ENCODE results near the gene TMSB4X. TPM values are rescaled to one million over a fixed set of nuclear protein-coding genes. Genes with fewer than 3 reads are reported as not detected.

The TMSB4X gene
- total and polyA plus RNA-seq, 2 experiments from 2014 or later = 3,286 to 9,298 TPM

DNA sequence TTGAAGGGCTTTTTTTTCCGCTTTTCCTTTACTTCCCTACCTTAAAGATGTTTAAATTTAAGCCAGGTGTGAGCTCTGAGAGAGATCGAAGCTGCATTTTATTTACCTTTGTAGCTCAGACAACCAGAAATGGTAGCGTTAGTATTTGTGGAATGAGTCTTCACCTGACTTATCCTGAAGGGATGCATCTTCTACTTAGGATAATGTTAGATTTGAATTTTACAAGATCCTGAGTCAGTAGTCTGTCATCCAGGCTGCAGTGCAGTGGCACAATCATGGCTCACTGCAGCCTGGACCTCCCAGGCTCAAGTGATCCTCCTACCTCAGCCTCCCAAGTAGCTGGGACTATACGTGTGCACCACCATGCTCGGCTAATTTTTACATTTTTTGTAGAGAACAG is 26.2 kb downstream of the TMSB4X start:
- no peaks in the 10 kb centered on the region for H4K20me1 ChIP-seq (ENCODE audit: insufficient read depth)
- in situ Hi-C loops (cut with MboI) = no loop called here

DNA sequence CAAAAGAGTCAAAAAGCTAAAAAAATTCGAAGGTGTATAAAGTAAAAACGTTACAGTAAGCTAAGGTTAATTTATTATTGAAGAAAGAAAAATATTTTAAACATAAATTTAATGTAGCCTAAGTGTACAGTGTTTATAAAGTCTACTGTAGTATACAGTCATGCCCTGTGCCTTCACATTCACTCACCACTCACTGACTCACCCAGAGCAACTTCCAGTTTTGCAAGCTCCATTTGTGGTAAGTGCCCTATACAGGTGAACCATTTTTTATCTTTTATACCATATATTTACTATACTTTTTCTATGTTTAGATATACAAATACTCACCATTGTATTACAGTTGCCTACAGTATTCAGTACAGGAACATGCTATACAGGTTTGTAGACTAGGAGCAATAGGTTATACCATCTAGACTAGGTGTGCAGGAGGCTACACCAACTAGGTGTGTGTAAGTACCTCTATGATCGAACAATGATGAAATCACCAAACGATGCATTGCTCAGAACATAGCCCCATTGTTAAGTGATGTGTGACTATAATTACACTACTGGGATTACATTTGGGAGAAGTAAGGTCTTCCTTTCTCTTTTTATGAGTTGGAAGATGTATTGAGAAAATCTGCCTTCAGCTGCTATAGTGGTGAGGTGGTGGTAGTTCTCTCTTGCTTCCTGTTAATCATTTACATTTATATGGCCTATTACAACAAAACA is 27.2 kb downstream of the TMSB4X start:
- Histone ChIP-seq H3K9me3 (ENCODE audit: low read depth) (no peaks in the 10 kb centered on the region), H3K27ac (no peak overlapping the region), H3K4me1 (ENCODE audit: insufficient read depth) (peaks cover 14% of the 10 kb centered on the region), H3K36me3 (ENCODE audit: low read depth) (no peaks in the 10 kb centered on the region), H3F3A (ENCODE audit: insufficient read depth) (peaks cover 4% of the 10 kb centered on the region; the same call in 1 of the 2 replicates), H3K27me3 (replicated peaks; ENCODE audit: insufficient read depth) (no peaks in the 10 kb centered on the region), H3K79me2 (ENCODE audit: insufficient read depth) (no peaks in the 10 kb centered on the region), H3K4me3 (no peak overlapping the region), H4K20me1 (ENCODE audit: insufficient read depth) (no peaks in the 10 kb centered on the region), H2AFZ (no peak overlapping the region), H3K9me2 (ENCODE audit: insufficient read depth) (no peaks in the 10 kb centered on the region), H3K9ac (no peak overlapping the region), H3K4me2 (ENCODE audit: unreplicated experiment) (no peak overlapping the region)
- WGBS, 2 experiments (ENCODE audit: low coverage in 1 of 2, low lambda C conversion rate in 2 of 2, missing lambda C conversion rate in 2 of 2) = 78 to 80% methylated on average over 4 of the region's 4 CpGs
- DNase-seq = peak; percentile 32
- TF ChIP-seq EZH2phosphoT487 (IDR thresholded peaks at IDR 0.05; ENCODE audit: insufficient read depth, low read depth) (no peak), EZH2 (IDR thresholded peaks at IDR 0.05; ENCODE audit: insufficient read depth, poor library complexity, severe bottlenecking) (no peak)
- in situ Hi-C loops (cut with MboI) = no loop called here

More for the DNA sequence above, 26.2 kb downstream of the TMSB4X start:
- TF ChIP-seq EZH2 (IDR thresholded peaks at IDR 0.05; ENCODE audit: insufficient read depth, poor library complexity, severe bottlenecking) = no peak
- TF ChIP-seq EZH2phosphoT487 (IDR thresholded peaks at IDR 0.05; ENCODE audit: insufficient read depth, low read depth) = no peak
- H2AFZ ChIP-seq = no peak overlapping the region
- no peaks in the 10 kb centered on the region for H3F3A ChIP-seq (ENCODE audit: insufficient read depth)
- H3K27me3 ChIP-seq (replicated peaks; ENCODE audit: insufficient read depth) = no peaks in the 10 kb centered on the region
- WGBS, 2 experiments (ENCODE audit: low coverage in 1 of 2, low lambda C conversion rate in 2 of 2, missing lambda C conversion rate in 2 of 2) = 94 to 95% methylated on average over 5 of the region's 5 CpGs
- H3K4me1 ChIP-seq (ENCODE audit: insufficient read depth) = peaks cover 8% of the 10 kb centered on the region
- no peak overlapping the region for H3K9ac ChIP-seq
- no peak for DNase-seq
- H3K27ac ChIP-seq = no peak overlapping the region
- no peaks in the 10 kb centered on the region for H3K9me3 ChIP-seq (ENCODE audit: low read depth)
- no peak overlapping the region for H3K4me2 ChIP-seq (ENCODE audit: unreplicated experiment)
- H3K36me3 ChIP-seq (ENCODE audit: low read depth) = no peaks in the 10 kb centered on the region
- H3K79me2 ChIP-seq (ENCODE audit: insufficient read depth) = no peaks in the 10 kb centered on the region
- H3K9me2 ChIP-seq (ENCODE audit: insufficient read depth) = no peaks in the 10 kb centered on the region
- no peak overlapping the region for H3K4me3 ChIP-seq

- Histone ChIP-seq H3K4me1 (ENCODE audit: insufficient read depth) (peaks cover 28% of the 10 kb centered on the region), H3K9ac (peak overlapping the region; percentile 57), H3K9me3 (ENCODE audit: low read depth) (no peaks in the 10 kb centered on the region), H3K9me2 (ENCODE audit: insufficient read depth) (no peaks in the 10 kb centered on the region), H3K4me2 (ENCODE audit: unreplicated experiment) (peak overlapping the region; percentile 61), H3K79me2 (ENCODE audit: insufficient read depth) (no peaks in the 10 kb centered on the region), H3F3A (ENCODE audit: insufficient read depth) (peaks cover 17% of the 10 kb centered on the region), H3K4me3 (no peak overlapping the region), H2AFZ (peak overlapping the region; percentile 41; the same call in 1 of the 2 replicates), H3K36me3 (ENCODE audit: low read depth) (no peaks in the 10 kb centered on the region), H3K27me3 (replicated peaks; ENCODE audit: insufficient read depth) (no peaks in the 10 kb centered on the region), H4K20me1 (ENCODE audit: insufficient read depth) (no peaks in the 10 kb centered on the region), H3K27ac (peak overlapping the region; percentile 63)
- in situ Hi-C loops (cut with MboI) = no loop called here
- 31 to 39% methylated on average over 8 to 9 of the region's 9 CpGs for WGBS, 2 experiments (ENCODE audit: low coverage in 1 of 2, low lambda C conversion rate in 2 of 2, missing lambda C conversion rate in 2 of 2)
- DNase-seq = peak; percentile 70
- TF ChIP-seq EZH2phosphoT487 (IDR thresholded peaks at IDR 0.05; ENCODE audit: insufficient read depth, low read depth) (no peak), EZH2 (IDR thresholded peaks at IDR 0.05; ENCODE audit: insufficient read depth, poor library complexity, severe bottlenecking) (no peak)
Observed at GRCh38 chrX:13005661-13006473, 31.0 kb downstream of the TMSB4X start.

- H3K27ac ChIP-seq = no peak overlapping the region; the same call in 1 of the 2 replicates
- 54 to 57% methylated on average over 2 of the region's 2 CpGs for WGBS, 2 experiments (ENCODE audit: low coverage in 1 of 2, low lambda C conversion rate in 2 of 2, missing lambda C conversion rate in 2 of 2)
Observed at GRCh38 chrX:13007519-13008188, 32.7 kb downstream of the TMSB4X start.

More at GRCh38 chrX:13007519-13008188, 32.7 kb downstream of the TMSB4X start:
- no peaks in the 10 kb centered on the region for H3K9me2 ChIP-seq (ENCODE audit: insufficient read depth)
- H3K27me3 ChIP-seq (replicated peaks; ENCODE audit: insufficient read depth) = no peaks in the 10 kb centered on the region
- H3K4me3 ChIP-seq = no peak overlapping the region
- no peak overlapping the region for H3K9ac ChIP-seq
- no peaks in the 10 kb centered on the region for H3K36me3 ChIP-seq (ENCODE audit: low read depth)
- no peak overlapping the region for H3K4me2 ChIP-seq (ENCODE audit: unreplicated experiment)
- H3K79me2 ChIP-seq (ENCODE audit: insufficient read depth) = no peaks in the 10 kb centered on the region
- in situ Hi-C loops (cut with MboI) = no loop called here
- no peak overlapping the region for H2AFZ ChIP-seq
- no peaks in the 10 kb centered on the region for H3K9me3 ChIP-seq (ENCODE audit: low read depth)
- no peaks in the 10 kb centered on the region for H4K20me1 ChIP-seq (ENCODE audit: insufficient read depth)
- peak; percentile 79 for DNase-seq
- TF ChIP-seq EZH2 (IDR thresholded peaks at IDR 0.05; ENCODE audit: insufficient read depth, poor library complexity, severe bottlenecking) (no peak), EZH2phosphoT487 (IDR thresholded peaks at IDR 0.05; ENCODE audit: insufficient read depth, low read depth) (no peak)
- H3K4me1 ChIP-seq (ENCODE audit: insufficient read depth) = peaks cover 28% of the 10 kb centered on the region
- peaks cover 17% of the 10 kb centered on the region for H3F3A ChIP-seq (ENCODE audit: insufficient read depth)
